Thoracic aorta (tissue), 2 donors: ENCODE data around the gene SLC22A5. TPM values are rescaled to one million over a fixed set of nuclear protein-coding genes. Genes with fewer than 3 reads are reported as not detected.

ENCODE experiments used
- ATAC-seq: fragments of 150-250 bp; one replicate; pipeline ENCODE4 v1.8.0; 2017; ENCODE audit warnings: low read depth; ENCODE audit not compliant: insufficient number of reproducible peaks, low FRiP score
- DNase-seq: peaks from one replicate; pipeline ENCODE4 v3.0.0-alpha.2; 2020; ENCODE audit warnings: low spot score
- H3K27ac ChIP-seq, 2 donors: fragments of 200-600 bp; sonication (generic); 1 replicate in 1 of 2; 2 replicates in 1 of 2; pipeline ENCODE4 v1.5.1; 2016; ENCODE audit warnings: mild to moderate bottlenecking in 2 of 2, moderate library complexity in 2 of 2
- H3K27me3 ChIP-seq: fragments of 200-600 bp; sonication (generic); replicated peaks from 2 replicates; pipeline ENCODE4 v1.6.0; 2016; ENCODE audit warnings: mild to moderate bottlenecking; ENCODE audit not compliant: insufficient read depth
- H3K36me3 ChIP-seq: fragments of 200-600 bp; sonication (generic); one replicate; pipeline ENCODE4 v1.5.1; 2016
- H3K4me1 ChIP-seq, 2 donors: fragments of 200-600 bp; sonication (generic); 1 replicate in 1 of 2; 2 replicates in 1 of 2; pipeline versions ENCODE4 v1.5.1 to v1.6.0; 2016; ENCODE audit warnings: low read depth in 2 of 2, mild to moderate bottlenecking in 1 of 2; ENCODE audit not compliant: control insufficient read depth in 1 of 2
- H3K4me3 ChIP-seq: fragments of 200-600 bp; sonication (generic); 2 replicates; pipeline ENCODE4 v1.5.1; 2016; ENCODE audit warnings: mild to moderate bottlenecking
- H3K9me3 ChIP-seq: fragments of 200-600 bp; sonication (generic); 2 replicates; pipeline ENCODE4 v1.5.1; 2016
- total RNA-seq, 2 donors: library from RNA; depleted of rRNA; stranded (reverse); fragments of >200 nt; gene quantifications; one replicate each; pipeline versions ENCODE4 v1.1.0 to v1.2.3, GENCODE V29; 2016
- TF ChIP-seq, protein P1 (sequence below): fragments of 200-600 bp; sonication (generic); IDR thresholded peaks from one replicate; pipeline ENCODE4 v1.5.1; 2019; ENCODE audit warnings: antibody characterized with exemption

The SLC22A5 gene
- total RNA-seq, 2 donors from 2014 or later: 24.9 to 30.8 TPM

DNA sequence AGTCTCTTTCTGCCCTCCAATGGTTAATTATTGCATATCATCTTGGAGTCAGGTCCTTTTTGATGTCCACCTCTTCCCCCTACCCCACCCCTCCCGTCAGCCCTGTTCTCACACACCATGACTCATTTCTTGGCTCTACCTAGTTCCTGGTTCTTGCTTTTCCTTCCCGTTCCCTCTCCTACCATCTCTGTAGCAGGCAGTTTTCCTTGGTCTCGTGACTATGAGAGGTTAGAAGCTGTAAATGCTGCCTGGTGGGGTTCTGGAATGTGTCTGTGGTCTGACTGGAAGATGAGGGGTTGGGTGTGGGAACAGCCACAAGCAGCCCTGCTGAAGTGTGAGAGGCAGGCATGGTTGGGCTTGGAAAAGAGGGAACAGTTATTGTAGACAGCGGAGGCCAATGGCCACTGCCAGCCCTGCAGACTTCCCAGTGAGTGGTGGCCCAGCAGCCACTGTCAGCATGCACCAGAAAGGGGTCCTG, 18.2 kb downstream of the SLC22A5 start:
- ATAC-seq: peak; percentile 58
- no peaks in the 10 kb centered on the region for H3K9me3 ChIP-seq
- peaks cover 22 to 56% of the 10 kb centered on the region in 2 donors for H3K4me1 ChIP-seq
- H3K36me3 ChIP-seq: peaks cover 9% of the 10 kb centered on the region
- H3K27me3 ChIP-seq: no peaks in the 10 kb centered on the region
- DNase-seq: peak; percentile 65
- peak overlapping the region; percentile 91 to 94 for H3K27ac ChIP-seq
- peak overlapping the region; percentile 22 for H3K4me3 ChIP-seq
- TF ChIP-seq, protein P1, sequence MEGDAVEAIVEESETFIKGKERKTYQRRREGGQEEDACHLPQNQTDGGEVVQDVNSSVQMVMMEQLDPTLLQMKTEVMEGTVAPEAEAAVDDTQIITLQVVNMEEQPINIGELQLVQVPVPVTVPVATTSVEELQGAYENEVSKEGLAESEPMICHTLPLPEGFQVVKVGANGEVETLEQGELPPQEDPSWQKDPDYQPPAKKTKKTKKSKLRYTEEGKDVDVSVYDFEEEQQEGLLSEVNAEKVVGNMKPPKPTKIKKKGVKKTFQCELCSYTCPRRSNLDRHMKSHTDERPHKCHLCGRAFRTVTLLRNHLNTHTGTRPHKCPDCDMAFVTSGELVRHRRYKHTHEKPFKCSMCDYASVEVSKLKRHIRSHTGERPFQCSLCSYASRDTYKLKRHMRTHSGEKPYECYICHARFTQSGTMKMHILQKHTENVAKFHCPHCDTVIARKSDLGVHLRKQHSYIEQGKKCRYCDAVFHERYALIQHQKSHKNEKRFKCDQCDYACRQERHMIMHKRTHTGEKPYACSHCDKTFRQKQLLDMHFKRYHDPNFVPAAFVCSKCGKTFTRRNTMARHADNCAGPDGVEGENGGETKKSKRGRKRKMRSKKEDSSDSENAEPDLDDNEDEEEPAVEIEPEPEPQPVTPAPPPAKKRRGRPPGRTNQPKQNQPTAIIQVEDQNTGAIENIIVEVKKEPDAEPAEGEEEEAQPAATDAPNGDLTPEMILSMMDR: no peak

DNA sequence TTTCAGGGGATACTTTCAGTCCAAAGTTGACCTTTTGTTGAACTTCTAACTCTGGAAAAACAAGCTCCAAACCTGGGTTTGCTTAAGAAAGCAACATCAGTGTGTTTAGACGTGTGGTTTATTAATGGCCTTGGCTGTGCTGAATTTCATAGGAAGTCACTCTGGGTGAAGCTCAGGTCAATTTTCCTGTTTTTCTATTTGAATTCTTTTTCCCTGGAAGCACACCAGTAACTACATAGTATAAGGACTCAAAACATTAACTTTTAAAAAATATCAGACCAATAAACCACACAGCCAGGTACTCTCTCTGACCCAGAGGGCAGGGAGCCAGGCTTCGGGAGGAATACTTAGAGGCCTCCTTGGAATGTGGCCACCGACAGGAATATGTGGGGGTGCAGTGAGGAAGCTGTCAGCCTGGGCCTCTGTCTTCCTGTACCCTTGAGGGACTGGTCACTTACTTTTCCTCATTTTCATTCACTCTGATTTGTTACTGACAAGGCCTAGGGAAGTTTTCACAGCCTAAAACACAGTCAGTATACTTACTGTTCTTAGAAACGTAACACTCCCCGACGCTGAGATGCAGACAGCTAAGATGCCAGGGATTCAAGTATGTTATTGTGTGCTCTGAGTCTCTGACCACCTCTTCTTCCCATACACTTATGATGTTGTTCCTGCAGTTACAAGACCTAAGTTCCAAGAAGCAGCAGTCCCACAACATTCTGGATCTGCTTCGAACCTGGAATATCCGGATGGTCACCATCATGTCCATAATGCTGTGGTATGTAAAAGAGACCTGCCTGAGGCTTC, 18.9 kb downstream of the SLC22A5 start:
- ATAC-seq: no peak

DNA sequence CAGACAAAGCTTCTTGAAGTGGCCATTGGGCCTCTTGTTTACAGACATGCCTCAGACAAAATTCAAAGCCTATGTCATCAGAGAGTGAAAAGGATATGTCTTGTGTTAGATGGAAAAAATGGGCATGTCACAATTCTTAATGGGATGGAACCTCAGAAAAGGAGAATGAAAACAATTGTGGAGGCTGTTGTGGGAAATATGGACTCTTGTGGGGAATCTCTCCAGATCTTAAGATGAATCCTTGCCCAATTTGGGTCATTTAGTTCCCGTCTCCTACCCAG, 19.5 kb downstream of the SLC22A5 start:
- Histone ChIP-seq H3K9me3 (no peaks in the 10 kb centered on the region), H3K4me1 (peaks cover 22 to 56% of the 10 kb centered on the region in 2 donors), H3K4me3 (no peak overlapping the region), H3K27ac (peak overlapping the region; percentile 91 to 94), H3K27me3 (no peaks in the 10 kb centered on the region), H3K36me3 (peaks cover 13% of the 10 kb centered on the region)
- TF ChIP-seq, protein P1: no peak
- DNase-seq (no peak), ATAC-seq (no peak)

More for the DNA sequence above, 18.9 kb downstream of the SLC22A5 start:
- peaks cover 22 to 56% of the 10 kb centered on the region in 2 donors for H3K4me1 ChIP-seq
- H3K27ac ChIP-seq: peak overlapping the region; percentile 91 to 94
- H3K36me3 ChIP-seq: peaks cover 9% of the 10 kb centered on the region
- no peaks in the 10 kb centered on the region for H3K9me3 ChIP-seq
- DNase-seq: no peak
- peak overlapping the region; percentile 22 for H3K4me3 ChIP-seq
- H3K27me3 ChIP-seq: no peaks in the 10 kb centered on the region
- TF ChIP-seq, protein P1: no peak

DNA sequence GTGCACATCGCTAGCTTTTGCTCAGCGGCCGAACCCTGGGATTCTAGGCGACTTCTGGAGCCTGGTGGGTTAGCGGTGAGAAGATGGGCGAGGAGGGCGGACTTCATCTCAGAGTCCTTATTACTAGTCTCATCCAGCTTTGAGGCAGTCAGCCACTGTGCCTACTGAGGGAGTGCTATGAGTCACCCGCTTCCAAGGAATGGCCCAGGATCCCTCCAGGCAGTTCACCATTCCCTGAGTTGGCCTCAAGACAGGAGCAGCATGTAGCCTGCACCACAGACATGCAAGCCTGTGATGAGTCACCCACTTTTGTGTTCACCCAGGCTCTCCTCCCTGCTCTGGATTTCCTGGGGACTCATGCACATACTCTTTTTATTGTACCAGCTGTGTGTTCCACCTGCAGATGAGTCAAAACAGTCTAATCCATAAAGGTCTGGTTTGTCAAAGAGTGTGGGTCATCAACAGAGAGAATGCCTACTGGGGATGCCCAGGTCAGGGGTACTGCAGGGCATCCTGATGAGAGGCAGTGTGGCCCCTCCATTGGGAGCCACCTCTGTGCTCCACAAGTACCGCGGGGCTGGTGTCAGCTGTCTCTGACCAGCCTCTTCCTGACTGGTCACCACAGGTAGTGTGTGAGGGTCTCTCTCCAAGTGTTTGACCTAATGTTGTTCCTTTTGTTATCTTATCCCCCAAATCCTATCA, 20.2 kb downstream of the SLC22A5 start:
- ATAC-seq (peak; percentile 40), DNase-seq (peak; percentile 72)
- Histone ChIP-seq H3K4me3 (no peak overlapping the region), H3K9me3 (no peaks in the 10 kb centered on the region), H3K4me1 (peaks cover 22 to 56% of the 10 kb centered on the region in 2 donors), H3K27me3 (no peaks in the 10 kb centered on the region), H3K36me3 (peaks cover 17% of the 10 kb centered on the region), H3K27ac (peak overlapping the region; percentile 91 to 94)
- TF ChIP-seq, protein P1: no peak

DNA sequence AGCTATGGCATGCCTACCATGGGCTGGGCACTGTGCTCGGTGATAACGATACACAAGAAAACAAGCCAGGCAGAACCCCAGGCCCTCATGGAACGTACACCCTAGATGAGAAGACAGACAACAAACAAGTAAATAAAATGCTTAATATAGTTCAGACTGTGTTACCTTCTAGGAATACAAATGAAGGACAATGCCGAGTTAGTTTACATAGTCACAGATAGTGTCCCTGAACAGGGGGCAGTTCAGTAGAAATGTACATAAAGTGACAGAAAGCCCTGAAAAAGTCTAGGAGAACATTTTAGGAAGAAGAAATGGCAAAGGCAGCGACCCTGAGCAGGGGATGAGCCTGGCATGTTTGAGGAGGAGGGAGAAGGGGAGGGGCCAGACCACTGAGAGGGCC, 21.7 kb downstream of the SLC22A5 start:
- no peak overlapping the region for H3K4me3 ChIP-seq
- H3K27ac ChIP-seq: peak overlapping the region in 1 of 2 donors; percentile 29
- TF ChIP-seq, protein P1: no peak
- H3K36me3 ChIP-seq: peaks cover 20% of the 10 kb centered on the region
- no peaks in the 10 kb centered on the region for H3K9me3 ChIP-seq
- ATAC-seq (no peak), DNase-seq (no peak)
- no peaks in the 10 kb centered on the region for H3K27me3 ChIP-seq
- H3K4me1 ChIP-seq: peaks cover 22 to 42% of the 10 kb centered on the region in 2 donors
